Adrenal gland (tissue), 12 donors: ENCODE results near the gene AGBL1. TPM values are rescaled to one million over a fixed set of nuclear protein-coding genes. Genes with fewer than 3 reads are reported as not detected.

Experiments
- DNase-seq, 7 donors: peaks; one replicate each; pipeline ENCODE4 v3.0.0-alpha.2; 2019 to 2020
- H3K27ac ChIP-seq, 5 donors: fragments of 200-600 bp; sonication (generic) in 4 of 5; 1 replicate in 3 of 5; 2 replicates in 2 of 5; pipeline versions ENCODE4 v1.5.1 to v1.8.0; 2016 to 2020; ENCODE audit warnings: mild to moderate bottlenecking in 1 of 5
- H3K27me3 ChIP-seq: fragments of 200-600 bp; 2 replicates; pipeline ENCODE4 v1.8.0; 2021
- H3K36me3 ChIP-seq, 2 donors: fragments of 200-600 bp; replicated peaks in 1 of 2; 1 replicate in 1 of 2; 2 replicates in 1 of 2; pipeline versions ENCODE4 v1.5.1 to v1.8.0; 2018 to 2022
- H3K4me1 ChIP-seq, 2 donors: fragments of 200-600 bp; replicated peaks in 1 of 2; 1 replicate in 1 of 2; 2 replicates in 1 of 2; pipeline versions ENCODE4 v1.5.1 to v1.8.0; 2018 to 2021
- H3K4me3 ChIP-seq, 4 donors: fragments of 200-600 bp; sonication (generic) in 3 of 4; one replicate each; pipeline ENCODE4 v1.5.1; 2016 to 2018
- H3K9me3 ChIP-seq, 3 donors: fragments of 200-600 bp; sonication (generic) in 1 of 3; replicated peaks in 1 of 3; 1 replicate in 2 of 3; 2 replicates in 1 of 3; pipeline versions ENCODE4 v1.5.1 to v1.8.0; 2016 to 2021
- CTCF ChIP-seq, 6 experiments: fragments of 450-650 bp in 4 of 6; fragments of 200-600 bp in 2 of 6; sonication (generic) in 1 of 6; IDR thresholded peaks; 1 replicate in 5 of 6; 2 replicates in 1 of 6; pipeline versions ENCODE4 v1.5.1 to v1.8.0; 2016 to 2021; ENCODE audit warnings: antibody characterized with exemption in 6 of 6, mild to moderate bottlenecking in 2 of 6, moderate library complexity in 1 of 6
- POLR2A ChIP-seq, 2 donors: fragments of 450-650 bp; IDR thresholded peaks; one replicate each; pipeline ENCODE4 v1.6.1; 2017; ENCODE audit warnings: antibody characterized with exemption in 2 of 2, mild to moderate bottlenecking in 2 of 2, moderate library complexity in 1 of 2
- WGBS, 4 donors: extraction: QIAGEN DNeasy Blood & Tissue Kit in 2 of 4; methylation state at CpG; one replicate each; pipeline versions ENCODE4 v1.1.5 to v1.1.7; 2013 to 2017; 5-methylcytosine and 5-hydroxymethylcytosine counted together
- intact Hi-C, 2 donors: fragments of 100-400 bp; cut with DNase I; formaldehyde crosslinking; loops; one replicate each; pipeline versions ENCODE4 v1.14.1 to v1.15.0; 2022 to 2023
- polyA plus RNA-seq, 3 donors: library from polyadenylated mRNA; stranded (reverse); fragments of 200-250 nt in 2 of 3; fragments of 350-450 nt in 1 of 3; fragmentation: Illumina TruSeq in 1 of 3; extraction: RNeasy Lipid Tissue Mini Kit (QIAGEN cat#74804) in 1 of 3; gene quantifications; one replicate each; pipeline ENCODE4 v1.2.3, GENCODE V29; 2013 to 2014
- total RNA-seq, 9 donors: library from RNA; depleted of rRNA in 4 of 9; stranded (reverse); fragments of >200 nt in 4 of 9; fragments of 120-200 nt in 1 of 9; fragmentation: NEBNext Ultra II Directional in 1 of 9; extraction: Animal tissue kit (Norgen Biotek cat#: 25700) in 1 of 9; gene quantifications; one replicate each; pipeline versions ENCODE4 v1.1.0 to v1.2.4, GENCODE V29; 2013 to 2023
- donor health status: healthy with polysubstance abuse.
- donor health status: Bipolar disorder and iron deficiency.
- donor health status: DM: yes; HTN: yes; CAD: no.
- donor health status: DM: no; HTN: no; CAD: no.
- donor health status: DM: no; HTN: no; CAD: no.
- donor health status: DM: yes; HTN: yes; CAD: no.

The AGBL1 gene
- total and polyA plus RNA-seq, 12 donors, result 0.04 to 0.07 (median 0.06) TPM; not detected in 9

DNA sequence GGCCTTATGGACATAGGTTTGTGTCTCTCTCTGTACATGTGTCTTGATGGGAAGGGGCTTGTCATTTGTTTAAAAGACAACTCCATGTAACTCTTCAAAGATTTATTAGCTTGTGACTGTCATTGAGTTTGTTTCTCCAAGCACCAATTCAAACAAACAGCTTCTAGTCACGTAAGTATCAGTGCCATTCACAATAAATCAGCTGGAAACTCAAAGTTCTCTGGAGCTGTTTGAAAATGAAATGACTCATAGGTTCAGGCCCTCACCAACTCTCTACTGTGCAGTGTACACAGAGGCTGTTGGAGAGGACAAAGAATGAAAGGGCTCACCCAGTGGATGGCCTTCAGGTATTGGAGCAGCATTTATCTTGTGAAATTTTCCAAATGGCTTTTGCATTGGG lies 476.3 kb downstream of the AGBL1 start:
- Histone ChIP-seq H3K27ac (no peak overlapping the region), H3K4me1 (no peaks in the 10 kb centered on the region), H3K27me3 (no peaks in the 10 kb centered on the region), H3K36me3 (no peaks in the 10 kb centered on the region), H3K4me3 (no peak overlapping the region), H3K9me3 (no peaks in the 10 kb centered on the region)
- intact Hi-C loops, result no loop called here
- 16 to 27% (median 22%) methylated on average over 1 of the region's 1 CpG for WGBS, 4 donors
- TF ChIP-seq POLR2A (IDR thresholded peaks at IDR 0.05), result no peak
- TF ChIP-seq CTCF (IDR thresholded peaks at IDR 0.05), result no peak
- peak in 2 of 7 donors; percentile 10 to 25 for DNase-seq

DNA sequence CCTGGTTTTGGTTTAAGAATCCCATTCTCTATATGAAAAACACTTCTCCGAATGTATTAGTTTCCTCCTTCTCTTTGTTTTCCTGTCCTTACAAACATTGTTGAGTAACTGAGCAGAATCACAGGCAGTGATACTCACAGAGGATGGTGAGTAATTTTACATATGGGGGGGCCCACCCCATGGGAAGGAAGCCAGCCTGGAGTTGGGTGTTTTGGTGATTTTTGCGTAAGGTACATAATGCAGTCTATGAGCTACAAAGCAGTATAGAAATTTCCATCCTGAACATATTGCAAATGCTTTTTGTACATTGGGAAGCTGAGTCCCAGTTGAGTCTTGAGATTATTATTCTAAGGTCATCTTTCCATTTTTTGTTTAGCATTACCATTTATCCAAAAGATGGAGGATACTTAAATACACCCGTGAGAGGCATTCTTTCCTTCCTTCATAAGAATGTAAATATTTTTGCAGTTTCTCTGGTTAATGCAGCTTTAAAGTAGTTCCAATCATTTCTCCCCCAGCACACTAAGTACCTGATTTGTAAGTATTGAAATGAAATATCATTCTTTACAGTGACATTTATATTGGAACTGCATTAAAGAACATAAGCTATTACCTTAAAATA lies 476.8 kb downstream of the AGBL1 start:
- intact Hi-C loops, result no loop called here
- no peaks in the 10 kb centered on the region for H3K4me1 ChIP-seq
- WGBS, 4 donors, result 80 to 87% (median 81%) methylated on average over 3 of the region's 3 CpGs
- H3K27ac ChIP-seq, result no peak overlapping the region
- no peaks in the 10 kb centered on the region for H3K9me3 ChIP-seq
- no peak overlapping the region for H3K4me3 ChIP-seq
- TF ChIP-seq POLR2A (IDR thresholded peaks at IDR 0.05), result no peak
- TF ChIP-seq CTCF (IDR thresholded peaks at IDR 0.05), result no peak
- H3K36me3 ChIP-seq, result no peaks in the 10 kb centered on the region
- DNase-seq, result no peak
- H3K27me3 ChIP-seq, result no peaks in the 10 kb centered on the region

GRCh38 chr15:86557018-86557550 lies 477.4 kb downstream of the AGBL1 start:
- WGBS, 4 donors, result 54 to 69% (median 64%) methylated on average over 3 of the region's 3 CpGs
- no peaks in the 10 kb centered on the region for H3K36me3 ChIP-seq
- no peaks in the 10 kb centered on the region for H3K4me1 ChIP-seq
- TF ChIP-seq POLR2A (IDR thresholded peaks at IDR 0.05), result no peak
- TF ChIP-seq CTCF (IDR thresholded peaks at IDR 0.05), result no peak
- no peaks in the 10 kb centered on the region for H3K9me3 ChIP-seq
- intact Hi-C loops, result no loop called here
- H3K27me3 ChIP-seq, result no peaks in the 10 kb centered on the region
- no peak for DNase-seq
- H3K4me3 ChIP-seq, result no peak overlapping the region
- H3K27ac ChIP-seq, result no peak overlapping the region

DNA sequence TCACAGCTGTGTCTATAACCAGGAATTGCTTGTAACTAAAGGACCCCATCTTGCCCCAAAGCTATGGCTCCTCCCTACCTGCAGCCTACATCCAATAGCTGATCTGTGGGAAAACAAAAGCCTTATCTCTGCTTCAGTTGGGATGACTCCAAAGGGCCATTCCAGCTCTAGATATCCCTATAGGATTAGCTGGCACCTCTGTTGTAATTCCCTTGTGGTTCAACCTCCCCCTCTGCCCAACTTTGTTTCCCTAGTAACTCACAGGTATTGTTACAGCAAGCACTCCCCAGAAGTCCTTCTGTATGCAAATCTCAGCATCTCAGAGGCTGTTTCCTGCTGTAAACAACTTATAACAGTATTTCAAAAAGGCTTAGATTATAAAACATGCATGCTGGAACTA lies 478.6 kb downstream of the AGBL1 start:
- no peaks in the 10 kb centered on the region for H3K27me3 ChIP-seq
- no peaks in the 10 kb centered on the region for H3K4me1 ChIP-seq
- H3K27ac ChIP-seq, result no peak overlapping the region
- intact Hi-C loops, result no loop called here
- TF ChIP-seq POLR2A (IDR thresholded peaks at IDR 0.05), result no peak
- H3K9me3 ChIP-seq, result no peaks in the 10 kb centered on the region
- H3K4me3 ChIP-seq, result no peak overlapping the region
- no peaks in the 10 kb centered on the region for H3K36me3 ChIP-seq
- no peak for DNase-seq

DNA sequence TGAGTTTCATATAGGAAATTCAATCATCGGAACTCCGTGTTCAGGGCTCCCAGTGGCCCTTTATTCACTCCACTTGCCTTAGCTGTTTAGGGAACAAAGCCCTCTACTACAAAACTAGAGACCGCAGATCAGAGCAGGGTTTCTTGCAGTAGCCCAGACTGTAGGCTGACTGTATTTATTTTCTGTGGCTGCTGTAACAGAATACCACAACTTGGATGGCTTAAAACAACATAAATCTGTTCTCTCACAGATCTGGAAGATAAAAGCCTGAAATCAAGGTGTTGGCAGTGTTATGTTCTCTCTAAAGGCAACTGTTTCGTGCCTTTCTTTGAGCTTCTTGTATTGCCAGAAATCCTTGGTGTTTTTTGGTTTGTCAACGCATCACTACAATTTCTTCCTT lies 479.0 kb downstream of the AGBL1 start:
- WGBS, 4 donors, result 77 to 83% (median 78%) methylated on average over 5 of the region's 5 CpGs
- H3K4me1 ChIP-seq, result no peaks in the 10 kb centered on the region
- no peaks in the 10 kb centered on the region for H3K9me3 ChIP-seq
- H3K27ac ChIP-seq, result no peak overlapping the region
- no peak for DNase-seq
- intact Hi-C loops, result no loop called here
- TF ChIP-seq CTCF (IDR thresholded peaks at IDR 0.05) (no peak), POLR2A (IDR thresholded peaks at IDR 0.05) (no peak)
- H3K36me3 ChIP-seq, result no peaks in the 10 kb centered on the region
- H3K4me3 ChIP-seq, result no peak overlapping the region
- H3K27me3 ChIP-seq, result no peaks in the 10 kb centered on the region
